Vagina (tissue), 2 donors: ENCODE results near the gene RAP1GDS1. TPM values are rescaled to one million over a fixed set of nuclear protein-coding genes. Genes with fewer than 3 reads are reported as not detected.

ENCODE experiments used
- DNase-seq, 2 donors: peaks; one replicate each; pipeline ENCODE4 v3.0.0-alpha.2; 2017; ENCODE audit errors: extremely low spot score in 2 of 2
- H3K27ac ChIP-seq: fragments of 200-600 bp; sonication (generic); one replicate; pipeline ENCODE4 v1.5.1; 2019
- H3K27me3 ChIP-seq: fragments of 200-600 bp; sonication (generic); one replicate; pipeline ENCODE4 v1.5.1; 2019
- H3K36me3 ChIP-seq, 2 donors: fragments of 200-600 bp; sonication (generic); one replicate each; pipeline ENCODE4 v1.5.1; 2017 to 2019
- H3K4me1 ChIP-seq: fragments of 200-600 bp; sonication (generic); one replicate; pipeline ENCODE4 v1.5.1; 2019
- H3K4me3 ChIP-seq, 2 donors: fragments of 200-600 bp; sonication (generic); 1 replicate in 1 of 2; 2 replicates in 1 of 2; pipeline ENCODE4 v1.5.1; 2016 to 2019
- H3K9me3 ChIP-seq: fragments of 200-600 bp; sonication (generic); one replicate; pipeline ENCODE4 v1.5.1; 2019
- POLR2A ChIP-seq, 2 donors: fragments of 450-650 bp; IDR thresholded peaks; one replicate each; pipeline ENCODE4 v1.6.1; 2017; ENCODE audit warnings: antibody characterized with exemption in 2 of 2, mild to moderate bottlenecking in 2 of 2, moderate library complexity in 2 of 2
- POLR2AphosphoS5 ChIP-seq, 2 donors: sonication (generic); formaldehyde crosslinking; IDR thresholded peaks; one replicate each; pipeline ENCODE4 v1.9.0; 2017; ENCODE audit warnings: antibody characterized with exemption in 2 of 2, mild to moderate bottlenecking in 2 of 2, low read depth in 1 of 2; ENCODE audit not compliant: insufficient read depth in 1 of 2
- intact Hi-C: fragments of 100-400 bp; cut with DNase I; formaldehyde crosslinking; loops from one replicate; pipeline ENCODE4 v1.15.1; 2023
- total RNA-seq: library from RNA; depleted of rRNA; stranded (reverse); fragments of >200 nt; gene quantifications from one replicate; pipeline ENCODE4 v1.2.3, GENCODE V29; 2016
- TF ChIP-seq, protein P1 (sequence below), 3 experiments: fragments of 450-650 bp in 2 of 3; fragments of 200-600 bp in 1 of 3; sonication (generic) in 1 of 3; IDR thresholded peaks; one replicate each; pipeline ENCODE4 v1.5.1; 2017 to 2019; ENCODE audit warnings: antibody characterized with exemption in 3 of 3, mild to moderate bottlenecking in 2 of 3, moderate library complexity in 2 of 3

Gene RAP1GDS1
- total RNA-seq, 1 donor from 2014 or later = 16.0 TPM

GRCh38 chr4:98237204-98237603, 24.0 kb upstream of the RAP1GDS1 start:
- DNase-seq = no peak
- no peak overlapping the region for H3K27ac ChIP-seq
- TF ChIP-seq POLR2A (IDR thresholded peaks at IDR 0.05) (no peak), POLR2AphosphoS5 (IDR thresholded peaks at IDR 0.05; ENCODE audit: insufficient read depth in 1 of 2, low read depth in 1 of 2) (no peak)
- TF ChIP-seq, protein P1, sequence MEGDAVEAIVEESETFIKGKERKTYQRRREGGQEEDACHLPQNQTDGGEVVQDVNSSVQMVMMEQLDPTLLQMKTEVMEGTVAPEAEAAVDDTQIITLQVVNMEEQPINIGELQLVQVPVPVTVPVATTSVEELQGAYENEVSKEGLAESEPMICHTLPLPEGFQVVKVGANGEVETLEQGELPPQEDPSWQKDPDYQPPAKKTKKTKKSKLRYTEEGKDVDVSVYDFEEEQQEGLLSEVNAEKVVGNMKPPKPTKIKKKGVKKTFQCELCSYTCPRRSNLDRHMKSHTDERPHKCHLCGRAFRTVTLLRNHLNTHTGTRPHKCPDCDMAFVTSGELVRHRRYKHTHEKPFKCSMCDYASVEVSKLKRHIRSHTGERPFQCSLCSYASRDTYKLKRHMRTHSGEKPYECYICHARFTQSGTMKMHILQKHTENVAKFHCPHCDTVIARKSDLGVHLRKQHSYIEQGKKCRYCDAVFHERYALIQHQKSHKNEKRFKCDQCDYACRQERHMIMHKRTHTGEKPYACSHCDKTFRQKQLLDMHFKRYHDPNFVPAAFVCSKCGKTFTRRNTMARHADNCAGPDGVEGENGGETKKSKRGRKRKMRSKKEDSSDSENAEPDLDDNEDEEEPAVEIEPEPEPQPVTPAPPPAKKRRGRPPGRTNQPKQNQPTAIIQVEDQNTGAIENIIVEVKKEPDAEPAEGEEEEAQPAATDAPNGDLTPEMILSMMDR (IDR thresholded peaks at IDR 0.05) = no peak
- intact Hi-C loops = no loop called here
- no peaks in the 10 kb centered on the region for H3K4me1 ChIP-seq
- H3K36me3 ChIP-seq = no peaks in the 10 kb centered on the region
- H3K27me3 ChIP-seq = peaks cover 3% of the 10 kb centered on the region
- H3K4me3 ChIP-seq = no peak overlapping the region
- H3K9me3 ChIP-seq = no peaks in the 10 kb centered on the region

DNA sequence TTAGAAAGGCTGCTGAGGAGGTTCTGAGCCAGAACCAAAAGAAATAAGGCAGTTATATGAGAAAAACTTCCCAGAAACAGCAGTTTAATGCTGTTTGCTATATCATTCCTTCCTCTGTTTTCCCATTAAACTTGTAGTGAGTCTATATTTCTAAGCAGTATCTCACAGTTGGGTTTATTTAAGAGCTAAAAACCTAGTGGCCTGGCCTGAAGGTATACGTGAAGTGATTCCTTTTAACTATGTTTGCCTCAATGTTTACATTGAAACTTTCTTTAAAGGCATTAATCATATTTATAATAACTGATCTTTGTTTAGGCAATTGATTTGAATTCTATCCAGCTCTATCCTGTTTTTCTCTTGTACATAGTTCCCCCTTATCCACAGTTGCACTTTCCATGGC, 19.1 kb upstream of the RAP1GDS1 start:
- Histone ChIP-seq H3K27ac (no peak overlapping the region), H3K9me3 (no peaks in the 10 kb centered on the region), H3K4me3 (no peak overlapping the region), H3K36me3 (no peaks in the 10 kb centered on the region), H3K27me3 (peaks cover 3% of the 10 kb centered on the region), H3K4me1 (no peaks in the 10 kb centered on the region)
- TF ChIP-seq POLR2AphosphoS5 (IDR thresholded peaks at IDR 0.05; ENCODE audit: insufficient read depth in 1 of 2, low read depth in 1 of 2) = no peak
- TF ChIP-seq, protein P1 (IDR thresholded peaks at IDR 0.05) = no peak
- TF ChIP-seq POLR2A (IDR thresholded peaks at IDR 0.05) = no peak
- intact Hi-C loops = no loop called here
- no peak for DNase-seq

- H3K27ac ChIP-seq = no peak overlapping the region
- H3K36me3 ChIP-seq = no peaks in the 10 kb centered on the region
- H3K9me3 ChIP-seq = no peaks in the 10 kb centered on the region
- no peak for DNase-seq
- H3K4me3 ChIP-seq = no peak overlapping the region
- intact Hi-C loops = no loop called here
- H3K4me1 ChIP-seq = no peaks in the 10 kb centered on the region
- peaks cover 3% of the 10 kb centered on the region for H3K27me3 ChIP-seq
- TF ChIP-seq, protein P1 (IDR thresholded peaks at IDR 0.05) = no peak
- no peak for TF ChIP-seq POLR2A (IDR thresholded peaks at IDR 0.05)
- no peak for TF ChIP-seq POLR2AphosphoS5 (IDR thresholded peaks at IDR 0.05; ENCODE audit: insufficient read depth in 1 of 2, low read depth in 1 of 2)
Observed at GRCh38 chr4:98242538-98242937, 18.6 kb upstream of the RAP1GDS1 start.

DNA sequence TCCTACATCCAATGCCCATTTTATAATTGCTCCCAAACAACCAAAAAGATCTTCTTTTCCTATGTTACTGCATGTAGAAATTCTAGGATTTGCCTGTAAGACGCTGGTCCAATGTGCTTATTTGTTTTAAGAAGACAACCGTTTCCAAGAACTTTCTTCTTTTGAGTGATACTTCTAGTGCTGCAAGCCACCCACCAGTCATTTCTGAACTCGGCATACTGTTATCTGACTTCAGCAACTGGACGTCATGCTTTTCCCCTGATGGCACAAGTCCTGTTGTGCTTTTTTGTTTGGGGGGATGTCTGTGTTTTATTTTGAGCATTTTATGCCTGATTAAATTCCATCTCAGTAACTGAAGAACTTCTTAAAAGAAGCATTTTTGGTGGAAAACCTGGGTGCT, 16.0 kb upstream of the RAP1GDS1 start:
- Histone ChIP-seq H3K9me3 (no peaks in the 10 kb centered on the region), H3K27me3 (no peaks in the 10 kb centered on the region), H3K27ac (no peak overlapping the region), H3K4me1 (no peaks in the 10 kb centered on the region), H3K4me3 (no peak overlapping the region), H3K36me3 (no peaks in the 10 kb centered on the region)
- TF ChIP-seq, protein P1 (IDR thresholded peaks at IDR 0.05) = no peak
- TF ChIP-seq POLR2A (IDR thresholded peaks at IDR 0.05) = no peak
- no peak for TF ChIP-seq POLR2AphosphoS5 (IDR thresholded peaks at IDR 0.05; ENCODE audit: insufficient read depth in 1 of 2, low read depth in 1 of 2)
- DNase-seq = no peak
- intact Hi-C loops = no loop called here

GRCh38 chr4:98248934-98249333, 12.2 kb upstream of the RAP1GDS1 start:
- Histone ChIP-seq H3K27me3 (no peaks in the 10 kb centered on the region), H3K9me3 (no peaks in the 10 kb centered on the region), H3K4me3 (no peak overlapping the region), H3K4me1 (no peaks in the 10 kb centered on the region), H3K36me3 (no peaks in the 10 kb centered on the region), H3K27ac (no peak overlapping the region)
- DNase-seq = no peak
- TF ChIP-seq POLR2AphosphoS5 (IDR thresholded peaks at IDR 0.05; ENCODE audit: insufficient read depth in 1 of 2, low read depth in 1 of 2) (no peak), POLR2A (IDR thresholded peaks at IDR 0.05) (no peak)
- TF ChIP-seq, protein P1 (IDR thresholded peaks at IDR 0.05) = no peak
- intact Hi-C loops = no loop called here
